Stimulated activated CD8-positive, alpha-beta memory T cell treated with anti-CD3 and anti-CD28 coated beads, Interleukin-15, amount 100 ng/mL, for 48 hours (primary cell): ENCODE measurements around the gene KMT5B.

ENCODE experiments used
- DNase-seq, 2 donors: peaks; one replicate each; pipeline ENCODE4 v3.0.0-alpha.2; 2020; ENCODE audit warnings: low read depth in 2 of 2

KMT5B gene

DNA sequence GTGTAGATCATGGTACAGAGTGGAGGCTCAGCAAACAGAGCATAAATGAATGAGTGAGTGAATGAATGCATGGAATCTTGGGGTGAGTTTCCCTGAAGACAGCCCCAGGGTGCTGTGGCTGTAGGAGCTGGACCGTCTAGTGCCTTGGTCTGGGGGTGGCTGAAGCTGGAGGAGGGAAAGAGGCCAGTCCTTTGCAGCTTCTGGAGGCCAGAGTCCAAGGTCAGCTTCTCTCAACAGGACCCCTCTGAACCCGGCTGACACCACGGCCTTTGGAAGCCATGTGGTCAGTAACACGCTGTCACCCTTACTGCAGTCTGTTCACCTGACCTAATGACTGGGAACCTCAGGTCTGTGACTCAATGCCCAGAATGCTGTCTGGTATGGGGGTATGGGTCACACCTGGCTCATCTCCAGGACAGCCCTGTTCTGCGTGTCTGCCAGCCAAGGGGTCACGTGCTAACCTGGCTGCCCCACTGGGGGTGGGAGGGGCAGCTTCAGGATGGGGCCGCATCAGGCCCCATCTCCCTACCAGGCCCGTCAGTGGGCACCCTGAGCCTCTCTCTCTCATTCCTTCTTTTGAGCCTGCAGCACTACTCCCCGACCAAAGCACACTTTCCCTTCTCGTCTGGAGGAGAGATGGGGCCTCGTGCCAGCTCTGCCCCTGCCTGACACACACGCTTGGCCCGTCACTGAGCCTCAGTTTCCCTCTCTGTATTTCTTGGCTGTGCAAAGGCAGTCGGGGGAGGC is 67.8 kb downstream of the KMT5B start:
- DNase-seq = no peak

- no peak for DNase-seq
Measured at GRCh38 chr11:68143310-68143689, 69.8 kb downstream of the KMT5B start.

DNA sequence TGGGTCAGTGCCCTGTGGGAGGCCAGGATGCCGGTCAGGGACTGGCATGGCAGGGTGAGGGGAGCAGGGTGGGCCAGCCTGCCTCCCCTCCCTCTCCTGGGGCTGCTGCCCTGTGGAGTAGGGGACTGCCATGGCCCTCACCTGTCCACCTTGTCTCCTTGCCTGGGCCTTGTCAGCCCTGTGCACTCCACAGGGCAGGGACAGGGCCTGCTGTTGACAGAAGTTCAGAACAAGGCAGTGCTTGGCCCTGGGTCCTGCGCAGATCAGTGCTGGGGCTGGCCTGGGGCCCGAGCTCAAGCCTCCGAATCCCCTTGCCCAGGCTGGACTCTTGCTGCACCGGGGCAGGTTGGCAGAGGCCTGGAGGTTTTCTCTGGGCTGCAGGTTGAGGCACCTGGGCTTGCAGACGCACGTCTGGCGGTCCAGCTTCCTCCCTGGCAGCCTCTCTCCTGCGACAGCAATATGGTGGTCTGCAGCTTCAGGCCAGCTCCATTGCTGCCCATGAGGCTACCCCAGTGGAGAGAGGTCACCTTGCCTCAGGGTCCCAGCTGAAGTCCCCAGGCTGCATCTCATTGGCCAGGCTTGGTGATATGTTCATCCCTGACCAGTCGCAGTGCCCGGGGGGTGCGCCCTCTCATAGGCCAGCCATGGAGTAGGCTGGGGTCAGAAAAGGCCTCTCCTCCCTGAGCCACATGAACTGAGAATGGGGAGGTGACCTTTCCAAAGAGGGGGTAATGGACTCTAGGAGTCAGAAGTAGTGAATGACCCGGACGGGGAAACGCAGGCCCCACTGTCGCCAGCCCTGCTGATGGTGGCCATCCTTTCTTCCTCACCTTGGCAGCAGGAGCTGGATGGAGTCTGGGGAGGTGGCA is 70.4 kb downstream of the KMT5B start:
- DNase-seq = no peak

- DNase-seq = peak; percentile 54 to 62
Measured at GRCh38 chr11:68142028-68142412, 71.1 kb downstream of the KMT5B start.

DNA sequence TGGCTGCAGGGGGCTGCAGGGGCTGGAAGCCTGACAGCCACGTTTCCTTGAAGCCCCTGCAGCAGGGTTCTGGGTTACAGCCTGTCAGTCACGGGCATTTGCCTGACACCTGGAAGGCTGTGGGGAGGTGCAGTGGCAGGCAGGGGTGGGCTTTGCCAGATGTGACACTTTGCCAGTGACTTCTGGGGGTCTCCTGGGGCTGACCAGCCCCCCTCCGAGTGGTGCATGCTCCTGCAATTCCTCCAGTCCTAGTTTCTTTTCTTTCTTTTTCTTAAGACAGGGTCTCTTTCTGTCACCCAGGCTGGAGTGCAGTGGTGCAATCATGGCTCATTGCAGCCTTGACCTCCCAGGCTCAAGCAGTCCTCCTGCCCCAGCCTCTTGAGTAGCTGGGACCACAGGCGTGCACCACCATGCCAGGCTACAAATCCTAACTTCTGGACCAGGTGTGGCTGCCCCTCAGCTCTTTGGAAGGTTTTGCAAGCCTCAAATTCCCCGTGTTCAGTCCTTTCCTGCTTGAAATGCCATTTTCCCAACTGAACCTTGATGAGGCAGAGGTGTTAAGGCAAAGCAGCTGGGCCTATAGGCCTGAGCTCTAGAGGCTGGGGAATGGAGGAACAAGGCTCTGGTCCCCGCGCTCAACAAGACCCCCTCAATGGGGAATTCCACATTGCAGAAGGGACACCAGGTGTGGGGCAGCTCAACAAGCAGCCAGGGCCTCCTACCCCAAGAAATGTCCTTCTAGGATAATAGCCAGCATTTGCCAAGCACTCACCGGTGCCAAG is 71.7 kb downstream of the KMT5B start:
- no peak for DNase-seq

DNA sequence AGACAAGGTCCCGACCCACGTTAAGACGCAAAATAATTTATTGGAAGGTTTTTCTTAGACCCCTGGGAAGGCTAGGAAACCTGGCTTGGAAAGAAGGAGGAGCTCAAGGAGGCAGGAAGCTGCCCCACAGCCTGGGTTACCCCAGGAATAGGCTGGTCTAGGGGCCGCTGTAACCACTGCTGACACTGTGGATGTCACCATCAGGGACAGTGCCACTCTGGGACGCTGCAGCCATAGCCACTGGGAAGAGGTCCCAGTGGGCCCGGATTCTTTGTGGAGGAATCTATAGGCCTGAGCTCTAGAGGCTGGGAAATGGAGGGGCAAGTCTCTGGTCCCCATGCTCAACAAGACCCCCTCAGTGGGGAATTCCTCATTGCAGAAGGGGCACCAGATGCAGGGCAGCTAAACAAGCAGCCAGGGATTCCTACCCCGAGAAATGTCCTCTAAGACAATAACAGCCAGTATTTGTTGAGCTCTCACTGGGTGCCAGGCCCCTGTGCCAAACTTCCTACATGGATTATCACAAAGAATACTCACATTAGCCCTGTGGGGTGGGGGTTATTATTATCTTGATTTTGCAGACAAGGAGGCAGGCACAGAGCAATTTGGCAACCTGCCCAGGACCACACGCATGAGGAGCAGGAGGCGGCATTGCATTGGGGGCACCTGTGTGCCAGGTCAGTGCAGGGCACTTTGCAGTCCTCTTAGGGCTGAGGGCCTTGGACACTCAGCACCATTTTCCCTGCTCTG is 72.4 kb downstream of the KMT5B start:
- no peak for DNase-seq

- DNase-seq = no peak
Measured at GRCh38 chr11:68138237-68138636, 74.9 kb downstream of the KMT5B start.

GRCh38 chr11:68137833-68138232 is 75.3 kb downstream of the KMT5B start:
- no peak for DNase-seq

DNA sequence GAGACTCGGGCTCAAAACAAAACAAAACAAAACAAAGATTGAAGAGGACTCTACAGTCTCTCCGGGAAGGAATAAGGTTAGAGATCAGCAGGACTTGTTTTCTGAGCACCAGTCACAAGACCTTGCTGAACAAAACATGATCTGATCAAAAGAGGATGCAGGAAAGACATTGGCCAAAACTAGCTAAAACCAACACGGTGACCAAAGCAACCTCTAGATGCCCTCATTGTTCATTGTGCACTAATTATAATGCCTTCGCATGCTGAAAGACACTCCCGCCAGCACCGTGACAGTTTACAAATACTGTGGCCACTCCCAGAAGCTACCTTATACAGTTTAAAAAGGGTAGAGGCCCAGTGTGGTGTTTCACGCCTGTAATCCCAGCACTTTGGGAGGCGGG is 76.2 kb downstream of the KMT5B start:
- DNase-seq = no peak

GRCh38 chr11:68135161-68135560 is 77.9 kb downstream of the KMT5B start:
- DNase-seq = no peak

DNA sequence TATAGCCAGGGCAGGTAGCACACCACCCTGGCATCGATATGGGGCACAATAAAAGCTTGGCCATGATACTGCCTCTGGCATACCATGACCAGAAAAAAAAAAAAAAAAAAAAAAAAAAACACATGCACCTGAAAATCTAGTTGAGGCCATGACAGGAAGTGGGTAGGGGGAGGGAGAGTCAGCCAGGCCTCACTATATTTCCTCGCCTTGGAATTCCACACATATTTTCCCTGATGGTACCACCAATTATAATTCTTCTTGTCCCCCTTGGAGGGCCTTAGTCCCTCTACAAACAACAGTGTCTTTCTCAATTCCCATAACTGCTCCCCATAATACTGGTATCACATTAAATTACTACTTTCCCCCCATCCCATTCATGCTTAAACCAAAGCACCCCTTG is 79.3 kb downstream of the KMT5B start:
- DNase-seq = no peak

- no peak for DNase-seq
Measured at GRCh38 chr11:68130121-68130520, 83.0 kb downstream of the KMT5B start.

- no peak for DNase-seq
Measured at GRCh38 chr11:68128682-68129327, 84.3 kb downstream of the KMT5B start.

- DNase-seq = no peak
Measured at GRCh38 chr11:68127714-68128681, 85.1 kb downstream of the KMT5B start.

GRCh38 chr11:68125164-68125563 is 87.9 kb downstream of the KMT5B start:
- no peak for DNase-seq

- DNase-seq = no peak
Measured at GRCh38 chr11:68122936-68123539, 90.1 kb downstream of the KMT5B start.

DNA sequence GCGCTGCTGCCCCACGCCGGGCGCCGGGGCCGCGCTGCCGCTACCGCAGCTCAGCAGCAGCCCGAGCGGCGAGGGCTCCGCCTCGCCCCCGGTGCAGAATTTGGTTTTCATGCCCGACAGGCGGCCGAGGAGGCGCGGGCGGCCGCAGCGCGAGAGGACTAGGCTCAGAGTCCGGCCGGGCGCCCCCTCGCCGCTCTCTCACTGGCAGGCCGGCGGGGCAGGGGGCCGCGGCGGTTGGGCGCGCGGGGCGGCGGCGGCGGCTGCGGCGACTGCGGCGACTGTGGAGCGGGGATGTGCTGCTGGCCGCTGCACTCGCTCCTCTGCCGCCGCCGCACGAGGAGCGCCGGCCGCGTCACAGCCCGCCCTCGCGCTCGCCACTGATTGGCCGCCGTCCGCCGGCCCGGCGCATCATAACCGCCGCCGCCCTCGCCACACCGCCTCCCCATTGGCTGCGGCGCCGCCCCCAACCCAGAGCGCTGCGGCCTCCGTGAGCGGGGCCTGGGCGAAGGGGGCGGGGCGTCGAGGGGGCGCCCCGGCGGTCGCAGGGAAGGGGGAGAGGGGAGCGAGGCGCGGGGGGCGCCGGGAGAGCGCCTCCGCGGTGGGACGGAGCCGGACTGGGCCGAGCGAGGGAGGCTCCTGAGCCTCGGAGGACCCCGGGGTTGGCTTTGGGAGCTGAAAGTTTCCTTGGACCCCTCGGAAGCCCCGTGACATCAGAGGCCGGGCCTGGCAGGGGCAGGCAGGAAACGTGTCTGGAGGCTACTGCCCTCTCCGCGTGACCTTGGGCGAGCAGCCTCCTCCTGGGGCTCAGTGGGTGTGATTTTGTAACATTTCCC is 91.8 kb downstream of the KMT5B start, which contains the start of gene CHKA:
TSS of gene CHKA (minus strand) at position 322 of the 833 bp plus-strand sequence. CDS start at position 111, 211 bp downstream.
- peak; percentile 87 to 88 for DNase-seq

GRCh38 chr11:68120273-68121066 is 92.6 kb downstream of the KMT5B start:
- DNase-seq = no peak
